WERI-Rb-1 (cell line): Measurements from ENCODE around the gene PROM2.

Experiments
- DNase-seq: peaks from one replicate; pipeline ENCODE4 v3.0.0-alpha.2; 2020
- H3K27ac ChIP-seq: fragments of 250-450 bp; sonication (Bioruptor Pico); 2 replicates; pipeline ENCODE4 v1.5.1; 2020; ENCODE audit warnings: mild to moderate bottlenecking, moderate library complexity
- H3K27me3 ChIP-seq: fragments of 250-450 bp; sonication (Bioruptor Pico); 2 replicates; pipeline ENCODE4 v1.5.1; 2021; ENCODE audit warnings: mild to moderate bottlenecking, low read depth, moderate library complexity; ENCODE audit not compliant: insufficient read depth, severe bottlenecking
- H3K36me3 ChIP-seq: fragments of 250-450 bp; sonication (Bioruptor Pico); 2 replicates; pipeline ENCODE4 v1.5.1; 2020; ENCODE audit warnings: mild to moderate bottlenecking, moderate library complexity
- H3K4me3 ChIP-seq: 2 replicates; pipeline ENCODE4 v1.5.1; 2011; ENCODE audit warnings: low read depth, mild to moderate bottlenecking, control low read depth, low read length
- H3K9me3 ChIP-seq: fragments of 250-450 bp; sonication (Bioruptor Pico); 2 replicates; pipeline ENCODE4 v1.5.1; 2021; ENCODE audit warnings: mild to moderate bottlenecking, moderate library complexity; ENCODE audit not compliant: severe bottlenecking
- TF ChIP-seq, protein P1 (sequence below): IDR thresholded peaks from 2 replicates; pipeline ENCODE4 v1.5.1; 2011; ENCODE audit warnings: low read depth, mild to moderate bottlenecking, control low read depth, inconsistent platforms, low read length

Gene PROM2

DNA sequence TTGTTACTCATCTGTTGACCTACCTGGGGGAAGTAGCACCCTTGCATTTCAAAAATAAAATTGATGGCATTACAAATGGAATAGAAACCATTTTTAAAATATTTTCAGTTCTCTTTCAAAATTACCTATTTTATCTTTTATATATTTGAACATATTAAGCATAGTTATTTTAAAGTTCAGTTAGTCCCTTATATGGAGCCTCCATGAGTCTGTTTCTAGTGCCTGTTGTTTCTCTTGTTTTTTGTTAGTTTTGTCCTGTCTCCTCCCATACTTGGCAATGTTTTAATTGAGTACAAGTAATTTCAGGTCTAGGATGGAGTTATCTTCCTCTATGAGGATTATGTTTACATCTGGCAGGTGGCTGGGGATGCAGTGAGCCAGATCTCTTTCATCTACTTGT lies 17.0 kb downstream of the PROM2 start:
- Histone ChIP-seq H3K9me3 (peaks cover 11% of the 10 kb centered on the region), H3K4me3 (no peak overlapping the region), H3K27me3 (no peaks in the 10 kb centered on the region), H3K36me3 (no peaks in the 10 kb centered on the region), H3K27ac (no peak overlapping the region)
- TF ChIP-seq, protein P1, sequence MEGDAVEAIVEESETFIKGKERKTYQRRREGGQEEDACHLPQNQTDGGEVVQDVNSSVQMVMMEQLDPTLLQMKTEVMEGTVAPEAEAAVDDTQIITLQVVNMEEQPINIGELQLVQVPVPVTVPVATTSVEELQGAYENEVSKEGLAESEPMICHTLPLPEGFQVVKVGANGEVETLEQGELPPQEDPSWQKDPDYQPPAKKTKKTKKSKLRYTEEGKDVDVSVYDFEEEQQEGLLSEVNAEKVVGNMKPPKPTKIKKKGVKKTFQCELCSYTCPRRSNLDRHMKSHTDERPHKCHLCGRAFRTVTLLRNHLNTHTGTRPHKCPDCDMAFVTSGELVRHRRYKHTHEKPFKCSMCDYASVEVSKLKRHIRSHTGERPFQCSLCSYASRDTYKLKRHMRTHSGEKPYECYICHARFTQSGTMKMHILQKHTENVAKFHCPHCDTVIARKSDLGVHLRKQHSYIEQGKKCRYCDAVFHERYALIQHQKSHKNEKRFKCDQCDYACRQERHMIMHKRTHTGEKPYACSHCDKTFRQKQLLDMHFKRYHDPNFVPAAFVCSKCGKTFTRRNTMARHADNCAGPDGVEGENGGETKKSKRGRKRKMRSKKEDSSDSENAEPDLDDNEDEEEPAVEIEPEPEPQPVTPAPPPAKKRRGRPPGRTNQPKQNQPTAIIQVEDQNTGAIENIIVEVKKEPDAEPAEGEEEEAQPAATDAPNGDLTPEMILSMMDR = no peak
- DNase-seq = no peak

DNA sequence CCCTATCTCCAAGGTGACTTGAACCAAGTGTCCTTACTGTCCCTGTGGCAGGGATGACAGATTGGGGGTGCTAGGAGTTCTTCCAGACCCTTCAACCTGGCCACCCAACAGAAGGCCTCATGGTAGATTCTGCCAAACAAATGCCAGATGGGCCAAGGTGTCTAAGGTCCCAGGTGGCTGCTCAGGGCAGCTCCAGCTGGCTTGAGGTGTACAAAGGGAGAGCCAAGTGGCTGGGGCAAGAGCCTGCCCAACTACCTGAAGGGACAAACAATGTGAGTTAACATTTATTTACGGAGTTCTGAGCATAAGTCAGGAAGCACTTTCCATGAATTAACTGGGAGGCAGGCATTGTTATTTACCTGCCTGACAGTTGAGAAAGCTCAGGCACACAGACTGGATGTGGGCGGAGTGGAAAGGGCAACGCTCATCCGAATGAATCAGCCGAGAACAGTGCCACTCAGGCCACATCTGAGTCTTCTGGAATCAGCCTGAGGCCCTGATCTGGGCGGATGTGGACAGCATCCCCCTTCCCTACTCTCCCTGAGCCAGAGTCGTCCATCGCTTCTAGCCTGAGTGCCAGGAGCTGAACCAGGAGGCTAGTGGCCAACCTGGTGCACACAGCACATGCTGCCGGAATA lies 18.5 kb downstream of the PROM2 start:
- Histone ChIP-seq H3K36me3 (no peaks in the 10 kb centered on the region), H3K4me3 (no peak overlapping the region), H3K9me3 (peaks cover 11% of the 10 kb centered on the region), H3K27me3 (no peaks in the 10 kb centered on the region), H3K27ac (no peak overlapping the region)
- TF ChIP-seq, protein P1 = no peak
- DNase-seq = no peak

DNA sequence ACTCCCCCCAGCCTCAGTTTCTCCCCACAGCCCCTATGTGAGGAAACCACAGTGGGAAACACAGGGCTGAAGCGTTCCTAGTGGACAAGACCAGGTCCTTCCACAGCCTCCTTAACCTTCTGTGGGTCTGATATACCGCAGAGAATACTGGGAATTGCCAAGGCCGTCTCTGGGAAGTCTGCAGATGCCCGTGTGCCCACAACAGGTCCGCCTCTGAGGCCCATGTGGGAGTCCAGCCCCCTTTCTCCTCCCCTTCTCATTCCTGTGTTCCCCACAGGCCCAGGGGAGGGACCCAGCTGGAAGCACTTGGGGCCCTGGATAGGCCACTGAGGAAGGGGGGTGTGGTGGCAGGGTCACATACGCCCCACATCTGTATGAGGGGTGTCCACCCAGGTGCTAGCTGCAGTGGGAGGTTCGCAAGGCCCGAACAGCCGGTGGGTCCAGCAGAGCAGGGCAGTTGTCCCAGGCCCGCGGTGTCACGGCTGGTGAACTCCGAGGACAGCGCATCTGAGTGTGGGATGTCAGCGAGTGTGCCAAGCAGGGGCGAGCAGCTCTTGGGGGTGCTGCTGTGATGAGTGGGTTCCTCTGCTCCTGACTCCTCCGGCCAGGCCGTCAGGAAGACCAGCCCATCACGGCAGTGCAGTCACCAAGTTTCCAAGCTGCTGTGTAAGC lies 20.5 kb downstream of the PROM2 start:
- H3K4me3 ChIP-seq = no peak overlapping the region
- H3K27me3 ChIP-seq = no peaks in the 10 kb centered on the region
- no peak overlapping the region for H3K27ac ChIP-seq
- TF ChIP-seq, protein P1 = no peak
- peaks cover 11% of the 10 kb centered on the region for H3K9me3 ChIP-seq
- DNase-seq = no peak
- no peaks in the 10 kb centered on the region for H3K36me3 ChIP-seq

DNA sequence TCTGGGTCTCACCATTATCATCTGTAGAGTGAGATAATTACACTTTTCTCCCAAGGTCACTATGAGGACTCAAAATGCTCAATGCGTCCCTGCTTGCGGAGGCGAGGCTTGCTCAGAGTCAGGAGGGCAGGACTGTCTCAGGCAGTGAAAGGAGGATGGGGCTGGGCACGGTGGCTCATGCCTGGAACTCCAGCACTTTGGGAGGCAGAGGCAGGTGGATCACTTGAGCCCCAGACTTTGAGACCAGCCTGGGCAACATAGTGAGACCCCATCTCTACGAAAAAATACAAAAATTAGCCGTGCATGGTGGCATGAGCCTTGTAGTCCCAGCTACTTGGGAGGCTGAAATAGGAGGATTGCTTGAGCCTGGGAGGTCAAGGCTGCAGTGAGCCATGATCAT lies 21.1 kb downstream of the PROM2 start:
- no peaks in the 10 kb centered on the region for H3K27me3 ChIP-seq
- H3K36me3 ChIP-seq = no peaks in the 10 kb centered on the region
- H3K9me3 ChIP-seq = peaks cover 11% of the 10 kb centered on the region
- TF ChIP-seq, protein P1 = no peak
- H3K4me3 ChIP-seq = no peak overlapping the region
- DNase-seq = no peak
- no peak overlapping the region for H3K27ac ChIP-seq

DNA sequence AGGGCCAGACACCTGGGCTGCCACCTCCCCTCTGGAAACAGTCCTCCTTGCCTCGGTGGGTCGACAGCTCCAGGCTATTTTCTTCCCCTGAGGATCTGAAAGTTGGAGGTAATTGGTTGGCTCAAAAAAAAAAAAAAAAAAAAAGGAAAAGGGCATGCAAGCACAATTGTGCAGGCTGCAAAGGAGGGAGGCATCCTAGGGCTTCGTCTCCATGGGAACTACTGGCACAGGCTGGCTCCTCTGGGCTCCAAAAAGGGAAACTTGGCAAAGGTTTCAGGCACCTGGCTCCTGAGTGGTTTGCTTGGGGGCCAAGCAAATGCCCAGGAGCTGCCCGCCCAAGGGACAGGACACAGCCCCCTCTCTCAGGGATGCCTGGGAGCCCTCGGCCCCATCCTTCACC lies 21.8 kb downstream of the PROM2 start:
- Histone ChIP-seq H3K27ac (no peak overlapping the region), H3K36me3 (no peaks in the 10 kb centered on the region), H3K27me3 (no peaks in the 10 kb centered on the region), H3K9me3 (peaks cover 6% of the 10 kb centered on the region), H3K4me3 (no peak overlapping the region)
- TF ChIP-seq, protein P1 = no peak
- no peak for DNase-seq
